HG02885 (cell line): ENCODE results near the gene GANC.

Experiments
- ATAC-seq: cut with Tn5 transposase; IDR thresholded peaks from one replicate; pipeline ENCODE4 v1.9.1; 2021; ENCODE audit warnings: mild to moderate bottlenecking; ENCODE audit not compliant: unreplicated experiment, poor library complexity

The GANC gene

DNA sequence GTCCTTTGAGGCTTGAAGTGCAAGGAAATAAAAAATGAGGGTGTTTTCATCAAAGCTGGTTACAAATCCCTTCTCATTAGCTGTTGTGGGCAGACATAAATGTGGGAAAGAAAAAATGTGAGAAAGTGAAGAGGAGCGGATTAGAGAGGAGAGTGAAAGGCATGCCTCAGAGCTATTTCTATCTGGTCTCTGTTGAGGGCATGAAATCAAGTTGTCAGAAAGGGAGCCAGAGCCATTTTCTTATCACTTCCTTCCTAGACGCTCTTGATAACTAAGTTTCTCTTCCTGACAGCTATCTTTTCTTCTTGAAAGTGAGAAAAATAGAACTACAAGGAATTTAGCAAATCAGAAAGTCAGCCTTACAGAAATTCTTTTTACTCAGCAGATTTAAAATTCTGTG is 65.5 kb downstream of the GANC start:
- no peak for ATAC-seq

DNA sequence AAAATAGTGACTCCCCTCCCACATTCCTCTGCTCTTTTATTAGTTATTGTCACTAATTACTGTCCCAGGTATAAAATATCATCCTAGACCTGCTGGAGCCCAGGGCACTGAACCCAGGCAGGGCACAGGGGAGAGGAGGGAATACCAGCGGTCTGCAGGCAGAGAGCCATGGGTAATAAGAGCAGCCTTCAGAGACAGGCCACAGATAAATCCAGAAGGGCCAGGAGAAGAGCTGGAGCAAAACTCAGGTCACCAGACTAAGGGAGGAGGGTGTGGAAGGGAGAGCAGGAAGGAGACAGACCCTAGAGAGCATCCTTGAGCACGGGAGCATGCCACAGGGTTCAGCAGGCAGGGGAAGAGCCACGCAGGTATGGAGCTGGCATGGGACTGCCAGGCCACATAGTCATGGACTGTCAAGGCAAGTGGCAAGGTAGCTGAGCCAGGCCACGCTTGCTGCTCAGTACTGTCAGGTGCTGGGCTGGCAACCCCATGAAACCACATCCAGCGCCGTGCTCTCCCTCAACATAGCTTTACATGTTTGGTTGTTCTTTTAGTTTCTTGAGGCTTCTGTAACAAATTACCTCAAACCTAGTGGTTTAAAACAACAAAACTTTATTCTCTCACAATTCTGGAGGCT is 70.7 kb downstream of the GANC start:
- no peak for ATAC-seq

DNA sequence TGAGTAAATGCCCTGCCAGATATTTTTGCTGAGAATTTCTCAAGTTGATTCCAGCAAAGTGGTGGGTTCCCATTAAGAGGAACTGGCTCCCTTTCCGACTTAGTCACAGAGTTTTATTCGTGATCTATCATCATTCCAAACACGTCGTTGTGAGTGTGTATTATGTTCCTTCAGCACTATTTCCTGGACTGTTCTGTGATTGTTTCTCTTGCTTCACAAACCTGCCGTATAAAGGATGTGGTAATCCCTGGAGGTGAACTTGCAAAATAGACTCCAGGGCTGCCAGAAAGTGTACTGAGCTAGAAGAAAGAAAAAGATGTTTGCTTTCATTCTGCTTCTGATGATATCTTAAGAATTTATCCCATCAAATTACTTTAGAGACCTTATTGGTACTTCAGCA is 71.8 kb downstream of the GANC start:
- no peak for ATAC-seq

DNA sequence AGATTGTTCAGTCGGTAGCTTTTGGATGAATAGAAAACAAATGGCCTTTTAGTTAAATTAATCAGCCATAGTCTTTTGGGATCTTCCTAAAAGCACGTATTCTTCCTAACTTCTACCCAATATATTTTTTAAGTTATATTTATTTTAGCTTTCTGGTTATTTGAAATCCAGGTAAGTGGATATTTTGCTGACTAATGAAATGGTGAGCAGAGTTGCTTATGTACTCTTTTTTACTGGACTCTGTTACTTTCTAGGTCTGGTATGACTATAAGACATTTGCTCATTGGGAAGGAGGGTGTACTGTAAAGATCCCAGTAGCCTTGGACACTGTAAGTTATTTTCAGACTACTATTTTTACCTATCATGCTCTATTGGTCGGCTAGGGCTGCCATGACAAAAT is 72.5 kb downstream of the GANC start:
- no peak for ATAC-seq

DNA sequence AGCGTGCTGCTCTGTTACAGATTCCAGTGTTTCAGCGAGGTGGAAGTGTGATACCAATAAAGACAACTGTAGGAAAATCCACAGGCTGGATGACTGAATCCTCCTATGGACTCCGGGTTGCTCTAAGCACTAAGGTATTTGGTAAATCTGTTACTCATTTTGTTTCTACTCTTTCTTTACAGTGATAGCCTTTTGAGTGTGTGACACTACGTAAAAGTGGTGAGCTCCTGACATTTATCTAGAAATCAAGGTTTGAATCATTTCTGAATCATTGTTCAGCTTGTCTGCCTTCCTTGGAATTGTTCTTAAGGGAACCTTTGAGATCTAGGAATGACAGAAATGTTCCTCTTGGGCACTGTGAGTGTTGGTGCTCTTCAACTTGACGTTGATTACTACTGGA is 75.1 kb downstream of the GANC start:
- no peak for ATAC-seq

DNA sequence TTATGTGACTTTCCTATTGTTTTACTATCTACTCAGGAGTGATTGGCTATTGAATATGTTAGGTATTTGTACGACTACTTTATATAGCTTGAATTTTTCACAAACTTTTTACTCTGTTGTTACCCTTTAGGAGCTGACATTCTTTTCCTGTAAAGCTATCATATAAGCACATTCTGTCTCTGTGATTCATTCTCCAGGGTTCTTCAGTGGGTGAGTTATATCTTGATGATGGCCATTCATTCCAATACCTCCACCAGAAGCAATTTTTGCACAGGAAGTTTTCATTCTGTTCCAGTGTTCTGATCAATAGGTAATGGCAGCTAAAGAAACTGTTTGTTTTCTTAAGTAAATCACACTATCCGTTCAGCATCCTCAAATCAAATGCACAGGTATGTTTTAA is 76.2 kb downstream of the GANC start:
- no peak for ATAC-seq

DNA sequence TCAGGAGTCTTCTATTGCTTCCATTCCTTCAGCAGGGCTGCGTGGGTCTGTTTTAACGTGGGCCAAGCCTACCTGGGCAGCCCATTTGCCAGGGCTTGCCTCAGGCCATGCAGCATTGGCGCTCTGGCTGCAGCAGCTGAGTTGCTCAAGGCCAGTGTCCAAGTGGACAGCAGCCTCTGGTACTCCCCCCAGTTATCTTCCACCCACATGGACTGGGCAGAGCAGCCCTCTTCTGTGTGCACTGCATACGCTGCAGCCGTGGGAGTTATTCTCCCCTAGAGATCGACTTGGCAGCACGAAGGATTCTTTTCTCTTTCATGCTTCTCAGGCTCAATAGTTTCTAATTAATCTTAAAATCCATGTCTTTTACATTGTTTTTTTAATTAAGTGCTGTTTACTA is 79.4 kb downstream of the GANC start:
- no peak for ATAC-seq

DNA sequence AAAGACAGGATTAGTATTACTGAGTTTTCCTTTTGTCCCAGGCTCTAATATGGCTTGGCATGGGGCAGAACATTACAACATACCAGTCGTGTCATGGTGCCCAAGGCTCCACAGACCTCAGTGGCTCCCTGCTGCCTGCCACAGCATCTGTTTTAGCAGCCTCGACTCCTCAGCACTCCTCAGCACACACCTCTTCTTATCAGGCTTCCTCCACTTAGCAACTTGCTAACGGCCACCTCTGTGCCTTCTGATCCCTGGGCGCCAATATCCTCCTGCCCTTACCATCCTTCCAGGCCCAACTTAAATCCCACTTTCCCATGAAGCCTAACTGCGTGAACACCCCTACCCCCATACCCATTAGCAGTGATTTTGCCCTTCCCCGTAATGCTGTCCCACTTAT is 80.1 kb downstream of the GANC start:
- ATAC-seq: no peak

DNA sequence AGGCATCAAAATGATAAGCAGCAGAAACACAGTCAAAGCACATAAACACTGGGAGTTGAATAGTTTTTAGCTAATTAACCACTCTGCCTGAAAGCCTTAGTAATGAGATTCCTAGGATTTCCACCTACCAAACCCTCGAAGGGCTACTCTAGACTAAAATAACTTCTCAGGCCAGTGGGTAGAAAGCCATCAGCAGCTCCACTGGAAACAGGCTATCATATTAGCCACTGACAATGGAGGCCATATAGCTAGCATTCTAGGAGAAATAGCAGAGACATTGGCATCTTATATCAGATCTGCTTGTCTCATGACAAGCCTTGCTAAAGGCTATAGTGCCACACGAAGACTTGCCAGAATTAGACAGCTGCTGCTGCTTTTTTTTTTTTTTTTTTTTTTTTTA is 81.8 kb downstream of the GANC start:
- no peak for ATAC-seq

DNA sequence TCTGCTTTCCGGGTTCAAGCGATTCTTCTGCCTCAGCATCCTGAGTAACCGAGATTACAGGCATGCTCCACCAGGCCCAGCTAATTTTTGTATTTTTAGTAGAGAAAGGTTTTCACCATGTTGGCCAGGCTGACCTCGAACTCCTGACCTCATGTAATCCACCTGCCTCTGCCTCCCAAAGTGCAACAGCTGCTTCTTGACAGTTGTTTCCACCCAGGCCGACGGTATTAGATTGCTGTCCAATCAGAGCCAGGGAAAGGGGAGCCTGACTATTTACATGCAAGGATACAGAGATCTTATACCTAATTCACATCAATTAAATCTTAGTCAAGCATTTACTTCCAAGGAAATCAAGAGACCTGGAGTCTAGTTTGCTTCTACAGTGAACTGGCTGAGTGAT is 82.3 kb downstream of the GANC start:
- ATAC-seq: no peak

DNA sequence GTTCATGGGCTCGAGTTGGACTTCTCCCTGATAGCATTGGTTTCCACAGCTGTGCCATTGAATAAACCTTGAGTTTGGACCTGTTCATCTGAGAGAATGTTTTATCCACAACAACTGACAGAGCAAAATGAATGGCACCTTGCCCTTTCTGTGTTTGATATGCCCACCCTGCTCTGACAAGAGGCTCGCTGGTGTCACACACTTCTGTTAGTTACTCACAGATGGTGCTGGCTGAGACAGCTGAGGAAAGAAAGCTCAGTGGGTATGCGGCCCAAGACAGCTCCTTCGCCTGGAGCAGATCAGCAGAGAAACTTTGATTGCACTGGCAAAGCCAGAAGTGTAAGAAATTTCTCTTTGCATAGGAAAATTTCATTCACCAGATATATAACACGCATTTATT is 83.8 kb downstream of the GANC start:
- ATAC-seq: no peak

DNA sequence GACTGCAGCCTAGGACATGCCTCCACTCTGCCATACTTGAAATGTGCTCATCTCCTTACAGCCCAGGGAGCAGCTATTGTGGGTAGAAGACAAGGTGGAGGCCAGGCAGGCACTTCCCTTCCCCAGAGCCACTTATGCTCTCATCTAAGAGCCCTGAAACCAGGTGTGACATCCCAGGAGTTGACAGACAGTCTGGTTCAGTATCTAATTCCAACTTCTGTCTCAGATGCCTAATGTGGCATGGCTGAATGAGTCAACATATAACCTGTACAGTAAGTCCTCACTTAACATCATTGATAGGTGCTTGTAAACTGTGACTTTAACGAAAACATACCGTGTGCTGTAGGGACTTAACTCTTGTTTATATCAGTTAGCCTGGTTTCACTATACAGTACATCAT is 85.1 kb downstream of the GANC start:
- ATAC-seq: no peak

DNA sequence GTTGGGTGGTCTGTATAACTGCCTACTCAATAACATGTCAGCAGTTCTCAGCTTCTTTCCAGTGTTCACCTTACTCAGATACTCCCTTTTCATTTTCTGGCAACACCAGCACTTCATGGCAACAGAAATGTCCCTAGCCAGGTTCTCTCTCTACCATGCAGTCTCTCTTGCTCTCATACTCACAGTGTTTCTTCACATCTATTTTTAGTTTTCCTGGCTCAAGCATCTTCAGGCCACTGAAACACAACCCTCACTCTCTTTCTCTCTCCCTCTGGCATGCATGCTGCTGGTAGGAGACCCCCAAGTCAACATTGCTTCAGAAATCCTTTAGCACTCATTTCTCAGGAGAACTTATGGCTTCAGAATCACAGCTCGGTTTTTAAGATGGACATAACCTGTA is 86.2 kb downstream of the GANC start, which contains the start of gene CAPN3:
CAPN3 (plus strand) TSS at position 253 of the 400 bp plus-strand sequence. CDS start 305 bp downstream, outside the sequence.
- ATAC-seq: no peak

DNA sequence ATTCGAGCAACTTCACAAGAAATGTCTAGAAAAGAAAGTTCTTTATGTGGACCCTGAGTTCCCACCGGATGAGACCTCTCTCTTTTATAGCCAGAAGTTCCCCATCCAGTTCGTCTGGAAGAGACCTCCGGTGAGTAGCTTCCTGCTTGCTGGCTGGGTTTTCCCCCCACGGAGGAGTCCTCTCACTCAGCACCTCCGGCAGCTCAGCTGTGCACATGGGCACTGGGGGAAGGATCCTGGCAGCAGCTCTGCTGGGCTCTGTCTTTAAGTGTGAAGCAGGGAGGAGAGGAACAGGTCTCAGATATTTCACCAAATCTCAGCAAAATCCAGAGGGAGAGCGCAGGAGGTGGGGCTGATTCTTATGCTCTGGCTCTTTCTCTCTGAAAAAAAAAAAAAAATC is 87.0 kb downstream of the GANC start:
- ATAC-seq: no peak

DNA sequence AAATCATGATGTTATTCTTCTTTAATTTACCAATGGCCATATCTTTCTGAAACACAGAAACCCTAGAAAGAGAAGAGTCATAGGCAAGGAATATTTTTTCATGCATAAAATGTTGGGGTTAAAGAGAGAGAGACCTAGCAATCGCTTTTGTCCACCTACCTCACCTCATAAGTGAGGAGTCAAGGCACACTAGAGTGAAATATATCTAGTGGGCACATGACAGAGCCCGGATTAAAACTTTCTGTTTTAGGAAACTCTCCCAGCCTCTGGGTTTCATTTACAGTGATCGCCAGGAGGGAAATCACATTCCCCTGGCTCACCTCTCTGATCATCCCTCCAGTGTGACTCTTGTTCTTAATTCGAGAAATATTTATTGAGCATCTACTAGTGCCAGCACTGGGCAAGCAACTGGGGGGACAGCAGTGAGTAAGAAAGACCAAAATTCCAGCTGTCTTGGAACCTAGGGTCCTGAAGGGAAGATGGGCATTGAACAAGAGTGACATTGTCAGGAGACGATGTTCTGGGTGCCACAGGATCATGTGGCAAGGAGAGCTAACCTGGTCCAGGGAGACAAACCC is 87.6 kb downstream of the GANC start:
- ATAC-seq: no peak

DNA sequence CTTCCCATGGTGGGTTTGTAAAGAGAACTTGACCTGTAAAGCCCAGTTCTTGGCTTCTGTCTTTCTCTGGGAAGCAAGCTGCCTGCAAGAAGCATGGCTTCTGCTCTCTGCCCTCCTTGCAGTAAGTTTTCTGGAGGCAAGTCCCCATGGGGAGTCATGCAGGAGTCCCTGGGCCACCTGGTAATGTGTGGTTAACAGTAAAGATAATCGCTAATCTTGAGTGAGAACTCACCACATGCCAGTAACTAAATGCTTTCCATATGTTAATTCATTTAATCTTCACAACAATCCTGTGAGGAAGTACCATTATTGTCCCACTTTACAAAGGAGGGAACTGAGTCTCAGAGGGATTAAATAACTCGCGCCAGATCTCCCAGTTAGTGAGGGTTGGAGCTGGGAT is 90.5 kb downstream of the GANC start:
- ATAC-seq: no peak

DNA sequence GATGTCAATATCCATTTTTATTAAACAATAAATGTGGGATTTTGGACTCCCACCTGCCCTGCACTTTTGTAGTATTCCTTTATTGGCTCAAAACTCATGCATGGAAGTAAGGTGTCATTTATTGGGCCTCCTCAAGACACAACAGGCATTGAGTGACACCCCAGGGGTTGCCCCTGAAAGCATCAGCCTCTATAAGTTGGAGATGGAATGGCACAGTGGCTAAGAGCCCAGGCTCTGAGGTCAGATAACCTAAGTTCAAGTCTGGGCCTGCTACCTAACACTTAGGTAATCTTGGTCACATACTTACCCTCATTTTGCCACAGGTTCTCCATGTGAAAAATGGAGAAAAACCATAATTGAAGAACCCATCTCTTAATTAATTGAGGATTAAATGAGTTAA is 90.9 kb downstream of the GANC start:
- no peak for ATAC-seq

DNA sequence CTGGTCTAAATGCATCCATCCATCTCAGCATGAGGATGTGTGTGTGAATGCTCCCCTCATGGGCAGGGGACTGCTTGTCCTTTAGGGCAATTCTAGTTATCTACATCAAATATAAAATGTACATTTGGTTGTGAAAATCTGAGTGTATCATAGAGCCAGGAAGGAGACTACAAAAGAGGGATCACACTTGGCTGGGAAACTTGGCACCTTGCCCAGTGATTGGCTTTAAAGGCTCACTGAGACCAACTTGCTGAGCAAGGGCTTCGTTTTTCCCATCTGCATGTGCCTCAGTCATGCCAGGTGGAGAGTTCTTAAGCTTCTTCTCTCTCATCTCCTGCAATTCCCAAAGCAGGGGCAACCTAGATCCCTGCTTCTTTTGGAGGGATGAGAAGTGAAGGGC is 91.5 kb downstream of the GANC start:
- no peak for ATAC-seq

DNA sequence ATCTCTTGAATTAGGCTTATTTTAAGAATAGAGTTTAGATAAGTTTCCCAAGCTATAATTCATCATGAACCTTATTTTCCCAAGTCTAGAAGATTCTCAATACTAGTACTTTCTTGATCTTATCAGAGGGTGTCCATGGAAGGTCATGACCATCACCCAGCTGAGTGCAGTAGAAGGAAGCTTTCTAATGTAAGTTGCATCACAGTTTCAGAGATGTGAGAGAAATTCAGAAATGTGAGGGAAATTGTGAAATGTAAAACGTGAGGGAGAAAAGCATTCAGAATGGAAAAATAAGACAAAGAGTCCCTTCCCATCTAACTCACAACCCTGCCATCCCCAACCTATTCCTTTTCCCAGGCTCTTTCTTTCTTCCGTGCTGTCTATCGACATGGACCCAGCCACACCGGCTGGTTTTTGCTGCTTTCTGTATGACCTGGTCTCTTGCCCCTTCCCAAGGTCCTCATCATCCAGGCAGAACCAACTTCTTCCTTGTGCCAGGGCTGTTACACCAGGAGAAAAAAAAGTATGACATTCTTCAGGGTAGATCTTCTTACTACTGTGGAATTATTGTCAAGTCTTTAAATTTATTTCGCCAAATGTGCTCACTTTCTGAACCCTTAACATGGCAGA is 93.0 kb downstream of the GANC start:
- no peak for ATAC-seq

DNA sequence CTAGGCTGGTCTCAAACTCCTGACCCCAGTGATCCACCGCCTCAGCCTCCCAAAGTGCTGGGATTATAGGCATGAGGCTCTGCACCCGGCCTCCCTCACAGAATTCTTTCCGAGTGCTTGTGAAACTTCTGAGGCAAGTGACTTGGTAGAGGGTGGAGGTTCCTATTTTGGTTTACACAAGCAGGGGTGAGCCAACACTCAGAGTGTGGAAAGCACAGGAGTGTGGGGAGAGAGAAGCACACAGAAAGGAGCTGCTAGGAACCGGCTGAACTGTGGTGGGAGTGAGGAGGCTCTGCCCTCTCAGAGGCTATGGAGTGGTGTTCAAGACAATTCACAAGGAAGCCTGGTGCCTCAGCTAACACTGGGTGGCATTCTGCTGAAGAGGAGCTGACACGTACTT is 94.0 kb downstream of the GANC start:
- no peak for ATAC-seq

DNA sequence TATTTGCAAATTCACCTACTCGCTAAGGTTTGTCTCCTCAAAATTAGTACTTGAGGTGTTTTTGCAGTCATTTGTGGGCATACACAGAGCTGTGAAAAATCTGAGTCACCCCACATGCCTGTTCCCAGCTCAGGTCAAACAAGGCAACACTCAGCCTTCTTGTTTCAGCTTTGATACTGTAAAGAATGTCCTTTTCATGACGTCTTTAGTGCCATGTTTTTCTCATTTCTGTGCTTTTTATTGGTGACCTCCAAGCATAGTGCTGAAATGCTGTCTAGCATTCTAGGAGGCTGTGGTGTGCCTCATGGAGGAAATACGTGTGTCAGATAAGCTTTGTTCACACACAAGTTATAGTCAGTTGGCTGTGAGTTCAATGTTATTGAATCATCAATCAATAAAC is 95.1 kb downstream of the GANC start:
- no peak for ATAC-seq

DNA sequence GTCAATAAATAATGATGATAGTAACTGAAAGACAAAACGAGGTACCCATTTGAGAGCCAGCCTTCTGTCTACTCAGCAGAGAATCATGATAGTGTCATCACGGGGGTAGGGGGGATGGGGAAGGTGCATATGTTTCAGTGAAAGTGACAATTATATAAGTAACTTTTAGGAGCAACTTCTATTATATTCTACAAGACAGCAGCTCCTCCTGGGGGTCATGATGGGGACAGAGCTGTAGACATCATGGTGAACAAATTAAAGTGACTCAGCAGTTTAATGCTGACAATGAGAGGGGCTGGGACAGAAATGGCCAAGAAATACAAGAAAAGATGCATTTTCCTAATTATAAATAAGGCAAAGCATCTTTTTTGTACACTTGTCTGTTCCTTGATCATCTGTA is 98.1 kb downstream of the GANC start:
- no peak for ATAC-seq
